Parathyroid adenoma (tissue), 2 donors: Measurements from ENCODE around the gene TMEM178B.

ENCODE experiments used
- H2AFZ ChIP-seq: fragments of 300-600 bp; sonication (generic); one replicate; pipeline ENCODE4 v1.7.0; 2017; ENCODE audit warnings: antibody characterized with exemption, mild to moderate bottlenecking
- H3K27ac ChIP-seq: fragments of 300-600 bp; sonication (generic); one replicate; pipeline ENCODE4 v1.7.0; 2017
- H3K27me3 ChIP-seq: fragments of 300-600 bp; sonication (generic); one replicate; pipeline ENCODE4 v1.7.0; 2017; ENCODE audit warnings: low read length; ENCODE audit not compliant: control insufficient read depth, insufficient read depth
- H3K36me3 ChIP-seq: fragments of 300-600 bp; sonication (generic); one replicate; pipeline ENCODE4 v1.7.0; 2017; ENCODE audit warnings: low read length; ENCODE audit not compliant: control insufficient read depth, insufficient read depth
- H3K4me1 ChIP-seq: fragments of 300-600 bp; sonication (generic); one replicate; pipeline ENCODE4 v1.7.0; 2017; ENCODE audit warnings: control low read depth
- H3K4me2 ChIP-seq: fragments of 300-600 bp; sonication (generic); one replicate; pipeline ENCODE4 v1.7.0; 2017; ENCODE audit warnings: low read length
- H3K4me3 ChIP-seq: fragments of 300-600 bp; sonication (generic); one replicate; pipeline ENCODE4 v1.7.0; 2017; ENCODE audit warnings: low read depth, low read length
- H3K79me2 ChIP-seq: fragments of 300-600 bp; sonication (generic); one replicate; pipeline ENCODE4 v1.7.0; 2017; ENCODE audit warnings: control low read depth
- H3K9ac ChIP-seq: fragments of 300-600 bp; sonication (generic); one replicate; pipeline ENCODE4 v1.7.0; 2017; ENCODE audit warnings: mild to moderate bottlenecking
- H3K9me3 ChIP-seq: fragments of 300-600 bp; sonication (generic); one replicate; pipeline ENCODE4 v1.7.0; 2017; ENCODE audit warnings: low read length; ENCODE audit not compliant: control insufficient read depth
- TF ChIP-seq, protein P1 (sequence below): fragments of 300-600 bp; sonication (generic); IDR thresholded peaks from one replicate; pipeline ENCODE4 v1.7.0; 2017; ENCODE audit warnings: antibody characterized with exemption, mild to moderate bottlenecking
- donor health status: primary hyperparathyroidism.

The TMEM178B gene

DNA sequence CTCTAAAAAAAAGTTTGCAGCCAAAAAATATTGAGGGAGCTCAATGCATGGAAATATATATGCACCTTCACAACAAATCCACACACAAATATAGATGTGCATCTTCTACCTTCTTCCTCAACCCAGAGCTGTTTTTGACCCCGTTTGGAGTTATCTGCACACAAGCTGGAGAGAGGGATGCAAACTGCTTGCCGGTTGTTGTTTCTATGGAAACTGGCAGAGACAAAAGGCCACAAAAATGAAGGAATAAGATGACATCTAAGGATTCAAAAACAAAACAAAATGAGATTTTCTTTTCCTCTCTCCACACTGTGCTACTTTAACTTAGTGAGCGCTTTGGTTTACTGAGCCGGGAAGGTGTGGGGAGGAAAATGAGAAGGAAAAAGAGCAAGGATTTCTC lies 267.1 kb downstream of the TMEM178B start:
- H3K4me2 ChIP-seq, result no peak overlapping the region
- H3K79me2 ChIP-seq, result peaks cover 5% of the 10 kb centered on the region
- peaks cover 14% of the 10 kb centered on the region for H3K4me1 ChIP-seq
- TF ChIP-seq, protein P1, sequence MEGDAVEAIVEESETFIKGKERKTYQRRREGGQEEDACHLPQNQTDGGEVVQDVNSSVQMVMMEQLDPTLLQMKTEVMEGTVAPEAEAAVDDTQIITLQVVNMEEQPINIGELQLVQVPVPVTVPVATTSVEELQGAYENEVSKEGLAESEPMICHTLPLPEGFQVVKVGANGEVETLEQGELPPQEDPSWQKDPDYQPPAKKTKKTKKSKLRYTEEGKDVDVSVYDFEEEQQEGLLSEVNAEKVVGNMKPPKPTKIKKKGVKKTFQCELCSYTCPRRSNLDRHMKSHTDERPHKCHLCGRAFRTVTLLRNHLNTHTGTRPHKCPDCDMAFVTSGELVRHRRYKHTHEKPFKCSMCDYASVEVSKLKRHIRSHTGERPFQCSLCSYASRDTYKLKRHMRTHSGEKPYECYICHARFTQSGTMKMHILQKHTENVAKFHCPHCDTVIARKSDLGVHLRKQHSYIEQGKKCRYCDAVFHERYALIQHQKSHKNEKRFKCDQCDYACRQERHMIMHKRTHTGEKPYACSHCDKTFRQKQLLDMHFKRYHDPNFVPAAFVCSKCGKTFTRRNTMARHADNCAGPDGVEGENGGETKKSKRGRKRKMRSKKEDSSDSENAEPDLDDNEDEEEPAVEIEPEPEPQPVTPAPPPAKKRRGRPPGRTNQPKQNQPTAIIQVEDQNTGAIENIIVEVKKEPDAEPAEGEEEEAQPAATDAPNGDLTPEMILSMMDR, result no peak
- no peak overlapping the region for H3K4me3 ChIP-seq
- H3K27me3 ChIP-seq, result no peaks in the 10 kb centered on the region
- no peak overlapping the region for H3K27ac ChIP-seq
- H2AFZ ChIP-seq, result no peak overlapping the region
- no peaks in the 10 kb centered on the region for H3K36me3 ChIP-seq
- no peak overlapping the region for H3K9ac ChIP-seq
- no peaks in the 10 kb centered on the region for H3K9me3 ChIP-seq

DNA sequence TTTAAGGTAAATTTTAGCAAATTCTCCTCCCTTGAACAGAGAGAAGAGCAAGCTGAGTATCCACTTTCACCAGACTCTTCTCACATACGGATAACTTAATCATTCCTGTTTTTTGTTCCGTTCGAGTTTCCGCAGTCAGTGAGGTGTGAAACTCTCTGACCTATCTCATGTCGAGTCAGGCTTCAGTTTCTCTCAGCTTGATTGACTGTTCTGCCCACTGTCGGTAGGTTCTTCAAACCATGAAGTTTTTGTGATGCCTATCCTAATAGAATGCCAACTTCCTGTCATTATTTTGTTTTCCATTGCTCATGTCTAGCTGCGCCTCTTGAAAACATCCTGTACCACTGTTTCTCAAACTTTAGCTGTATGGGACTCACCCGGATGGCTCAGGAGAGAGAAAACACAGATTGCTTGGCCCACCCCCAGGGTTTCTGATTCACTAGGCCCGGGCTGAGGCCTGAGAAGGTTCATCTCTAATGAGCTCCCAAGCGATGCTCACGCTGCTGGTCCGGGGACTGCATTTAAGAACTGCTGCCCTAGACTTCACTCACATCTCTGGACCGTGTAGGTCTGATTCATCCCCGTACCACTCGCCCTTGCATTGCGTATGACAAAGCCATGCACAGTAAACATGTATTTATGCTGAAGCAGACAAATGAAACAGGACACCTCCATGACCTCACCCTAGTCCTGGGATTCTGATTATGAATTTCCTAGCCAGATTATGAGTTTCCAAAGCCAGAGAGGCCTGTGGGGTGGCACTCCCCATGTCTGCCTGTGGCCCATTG lies 269.0 kb downstream of the TMEM178B start:
- Histone ChIP-seq H3K4me2 (no peak overlapping the region), H3K9ac (no peak overlapping the region), H3K27me3 (no peaks in the 10 kb centered on the region), H3K79me2 (peaks cover 11% of the 10 kb centered on the region), H3K9me3 (no peaks in the 10 kb centered on the region), H3K4me3 (no peak overlapping the region), H2AFZ (peak overlapping the region; percentile 72), H3K27ac (peak overlapping the region; percentile 83), H3K4me1 (peaks cover 22% of the 10 kb centered on the region), H3K36me3 (no peaks in the 10 kb centered on the region)
- TF ChIP-seq, protein P1, result no peak

DNA sequence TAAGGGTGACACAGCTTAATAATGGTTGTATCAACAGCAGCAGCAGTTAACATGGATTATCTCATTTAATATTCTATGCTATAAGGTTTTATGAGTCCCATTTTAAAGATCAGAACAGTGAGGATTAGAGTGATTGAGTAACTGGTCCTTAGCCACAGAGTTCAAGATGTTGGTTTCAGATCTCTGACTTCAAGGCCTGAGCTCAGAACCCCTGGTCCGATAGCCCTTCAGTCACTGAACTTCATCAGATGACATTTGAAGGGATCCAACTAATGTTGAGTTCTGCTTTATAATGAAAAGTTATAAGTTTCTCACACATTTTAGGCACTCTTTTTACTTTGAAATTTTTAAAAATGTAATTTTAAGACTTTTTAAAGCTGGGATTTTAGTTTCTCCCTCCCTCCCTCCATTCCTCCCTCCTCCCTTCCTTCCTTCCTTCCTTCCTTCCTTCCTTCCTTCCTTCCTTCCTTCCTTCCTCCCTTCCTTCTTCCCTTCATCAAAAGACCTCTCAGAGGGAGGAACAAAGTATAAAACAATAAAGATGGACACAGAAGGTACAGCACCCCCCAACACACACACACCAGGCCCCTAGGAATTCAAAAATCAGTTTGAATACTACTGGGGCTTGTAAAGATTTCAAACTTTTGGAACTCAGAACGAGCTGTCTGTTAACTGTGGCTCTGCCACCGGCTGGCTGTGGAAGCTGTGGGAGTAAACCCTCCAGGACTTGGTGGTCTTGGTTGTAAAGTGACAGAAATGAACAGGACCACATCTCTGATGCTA lies 270.5 kb downstream of the TMEM178B start:
- TF ChIP-seq, protein P1, result no peak
- H3K79me2 ChIP-seq, result peaks cover 12% of the 10 kb centered on the region

DNA sequence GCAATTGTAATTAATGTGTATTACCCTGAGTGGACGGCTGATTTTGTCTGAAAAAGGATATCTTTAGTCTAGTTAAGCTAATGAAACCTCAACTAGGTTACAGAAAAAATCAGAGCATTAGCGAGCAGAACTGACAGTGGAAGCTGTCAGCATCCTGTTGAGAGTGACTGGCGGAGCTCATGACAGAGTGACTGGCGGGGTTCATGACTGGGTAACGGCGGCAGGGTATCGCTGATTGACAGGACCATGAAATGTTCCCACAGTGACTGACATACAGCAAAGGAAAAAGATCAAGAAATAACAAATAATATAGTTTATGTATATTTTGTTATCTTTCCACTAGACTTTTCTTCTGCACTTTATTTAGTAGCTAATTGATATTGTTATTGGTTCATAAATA lies 274.9 kb downstream of the TMEM178B start:
- H2AFZ ChIP-seq, result no peak overlapping the region
- peaks cover 19% of the 10 kb centered on the region for H3K4me1 ChIP-seq
- H3K36me3 ChIP-seq, result no peaks in the 10 kb centered on the region
- no peak overlapping the region for H3K9ac ChIP-seq
- no peak overlapping the region for H3K4me2 ChIP-seq
- peaks cover 23% of the 10 kb centered on the region for H3K79me2 ChIP-seq
- H3K27ac ChIP-seq, result no peak overlapping the region
- TF ChIP-seq, protein P1, result no peak
- H3K27me3 ChIP-seq, result no peaks in the 10 kb centered on the region
- no peak overlapping the region for H3K4me3 ChIP-seq
- H3K9me3 ChIP-seq, result no peaks in the 10 kb centered on the region

More for the DNA sequence above, 270.5 kb downstream of the TMEM178B start:
- H3K4me3 ChIP-seq, result no peak overlapping the region
- H3K9ac ChIP-seq, result no peak overlapping the region
- H3K36me3 ChIP-seq, result no peaks in the 10 kb centered on the region
- H3K27me3 ChIP-seq, result no peaks in the 10 kb centered on the region
- H3K9me3 ChIP-seq, result no peaks in the 10 kb centered on the region
- H2AFZ ChIP-seq, result no peak overlapping the region
- H3K27ac ChIP-seq, result no peak overlapping the region
- H3K4me1 ChIP-seq, result peaks cover 27% of the 10 kb centered on the region
- H3K4me2 ChIP-seq, result no peak overlapping the region
